ENCODE data around the gene SLCO3A1. TPM values are rescaled to one million over a fixed set of nuclear protein-coding genes. Genes with fewer than 3 reads are reported as not detected.

Gene SLCO3A1
- total RNA-seq, 1 experiment from 2014 or later: 5.1 TPM

DNA sequence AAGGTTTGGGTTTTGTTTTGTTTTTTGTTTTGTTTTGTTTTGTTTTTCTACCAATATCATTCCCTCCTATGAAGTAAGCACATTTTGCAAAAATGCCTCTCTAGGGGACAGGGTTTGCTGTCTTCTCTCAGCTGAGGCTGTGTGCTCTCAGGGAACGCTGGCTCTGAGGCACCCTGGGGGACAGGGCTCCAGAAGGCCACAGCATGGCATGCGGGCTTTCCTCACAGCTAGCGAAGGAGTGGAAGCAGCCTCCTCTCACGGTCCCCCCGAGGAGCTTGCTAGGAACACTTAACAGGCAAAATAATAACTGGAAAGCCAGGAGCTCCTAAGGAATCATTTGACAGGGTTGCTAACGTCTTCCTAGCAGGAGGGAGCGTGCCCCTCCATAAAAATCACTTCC, 312.5 kb downstream of the SLCO3A1 start:
- peaks cover 0 to 3% of the 10 kb centered on the region in 2 experiments; a peak in 2 of 4 replicates for H3K4me1 ChIP-seq (ENCODE audit: control insufficient read depth in 1 of 2, insufficient read depth in 2 of 2, low read length in 2 of 2)
- H3K9me3 ChIP-seq (ENCODE audit: control insufficient read depth in 1 of 2, insufficient read depth in 1 of 2, low read depth in 1 of 2, low read length in 2 of 2): no peaks in the 10 kb centered on the region
- no peak overlapping the region for H3K9ac ChIP-seq (ENCODE audit: low read length)

GRCh38 chr15:92166751-92167405, 313.4 kb downstream of the SLCO3A1 start:
- CTCF ChIA-PET: no interaction called here
- H3K9me3 ChIP-seq (ENCODE audit: control insufficient read depth in 1 of 2, insufficient read depth in 1 of 2, low read depth in 1 of 2, low read length in 2 of 2): no peaks in the 10 kb centered on the region
- H3K27ac ChIP-seq (ENCODE audit: low read depth, low read length): no peak overlapping the region
- no TSS peak for BruUV-seq (replicated peaks)
- H4K20me1 ChIP-seq (ENCODE audit: insufficient read depth): no peaks in the 10 kb centered on the region
- H3K36me3 ChIP-seq (ENCODE audit: control insufficient read depth in 1 of 2, insufficient read depth in 2 of 2, low read length in 2 of 2): no peaks in the 10 kb centered on the region
- H3K9me2 ChIP-seq (ENCODE audit: insufficient read depth): no peaks in the 10 kb centered on the region
- no peak overlapping the region for H3K9ac ChIP-seq (ENCODE audit: low read length)
- intact Hi-C loops (cut with micrococcal nuclease): no loop called here
- POLR2A ChIA-PET: no interaction called here
- no peak overlapping the region for H3K4me3 ChIP-seq (replicated peaks in 1 of 2; ENCODE audit: low read depth in 1 of 2, low read length in 2 of 2)
- RAD21 ChIA-PET (ENCODE audit: low non-redundant PET in 1 of 2, low total read pairs in 2 of 2, uncharacterized antibody in 2 of 2, unreplicated experiment in 2 of 2): no interaction called here
- no peaks in the 10 kb centered on the region for H3K79me2 ChIP-seq (ENCODE audit: insufficient read depth, low read length)
- no peak overlapping the region for H2AFZ ChIP-seq (ENCODE audit: low read depth, low read length, poor library complexity, severe bottlenecking)
- H3K27me3 ChIP-seq (ENCODE audit: insufficient read depth, low read length): no peaks in the 10 kb centered on the region; the same call in 1 of the 2 replicates
- H3K4me2 ChIP-seq (ENCODE audit: low read length): no peak overlapping the region
- ATAC-seq: no peak
- DNase-seq (ENCODE audit: low read depth, low spot score): no peak
- H3K4me1 ChIP-seq (ENCODE audit: control insufficient read depth in 1 of 2, insufficient read depth in 2 of 2, low read length in 2 of 2): no peaks in the 10 kb centered on the region
- TF ChIP-seq EZH2 (IDR thresholded peaks at IDR 0.05) (no peak), ZFX (IDR thresholded peaks at IDR 0.05) (no peak), SRF (IDR thresholded peaks at IDR 0.05; ENCODE audit: low read depth) (no peak), EZH2phosphoT487 (IDR thresholded peaks at IDR 0.05; ENCODE audit: borderline replicate concordance) (no peak), FOSL1 (IDR thresholded peaks at IDR 0.05; ENCODE audit: low read depth) (no peak), POLR2A (IDR thresholded peaks at IDR 0.05; ENCODE audit: borderline replicate concordance, extremely low read depth, insufficient read depth, insufficient read length) (no peak), TCF7L2 (IDR thresholded peaks at IDR 0.05; ENCODE audit: borderline replicate concordance, extremely low read depth, insufficient read depth, insufficient read length) (no peak), ZNF274 (IDR thresholded peaks at IDR 0.05; ENCODE audit: low read depth, low read length) (no peak), POLR2AphosphoS5 (IDR thresholded peaks at IDR 0.05; ENCODE audit: low read depth, low read length) (no peak), CEBPB (IDR thresholded peaks at IDR 0.05; ENCODE audit: low read depth) (no peak), JUND (IDR thresholded peaks at IDR 0.05) (no peak), EGR1 (IDR thresholded peaks at IDR 0.05; ENCODE audit: low read depth) (no peak)
- TF ChIP-seq, protein P1, sequence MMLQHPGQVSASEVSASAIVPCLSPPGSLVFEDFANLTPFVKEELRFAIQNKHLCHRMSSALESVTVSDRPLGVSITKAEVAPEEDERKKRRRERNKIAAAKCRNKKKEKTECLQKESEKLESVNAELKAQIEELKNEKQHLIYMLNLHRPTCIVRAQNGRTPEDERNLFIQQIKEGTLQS (IDR thresholded peaks at IDR 0.05): no peak
- TF ChIP-seq, protein P2, sequence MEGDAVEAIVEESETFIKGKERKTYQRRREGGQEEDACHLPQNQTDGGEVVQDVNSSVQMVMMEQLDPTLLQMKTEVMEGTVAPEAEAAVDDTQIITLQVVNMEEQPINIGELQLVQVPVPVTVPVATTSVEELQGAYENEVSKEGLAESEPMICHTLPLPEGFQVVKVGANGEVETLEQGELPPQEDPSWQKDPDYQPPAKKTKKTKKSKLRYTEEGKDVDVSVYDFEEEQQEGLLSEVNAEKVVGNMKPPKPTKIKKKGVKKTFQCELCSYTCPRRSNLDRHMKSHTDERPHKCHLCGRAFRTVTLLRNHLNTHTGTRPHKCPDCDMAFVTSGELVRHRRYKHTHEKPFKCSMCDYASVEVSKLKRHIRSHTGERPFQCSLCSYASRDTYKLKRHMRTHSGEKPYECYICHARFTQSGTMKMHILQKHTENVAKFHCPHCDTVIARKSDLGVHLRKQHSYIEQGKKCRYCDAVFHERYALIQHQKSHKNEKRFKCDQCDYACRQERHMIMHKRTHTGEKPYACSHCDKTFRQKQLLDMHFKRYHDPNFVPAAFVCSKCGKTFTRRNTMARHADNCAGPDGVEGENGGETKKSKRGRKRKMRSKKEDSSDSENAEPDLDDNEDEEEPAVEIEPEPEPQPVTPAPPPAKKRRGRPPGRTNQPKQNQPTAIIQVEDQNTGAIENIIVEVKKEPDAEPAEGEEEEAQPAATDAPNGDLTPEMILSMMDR (IDR thresholded peaks at IDR 0.05 in 2 of 3, conservative IDR thresholded peaks at IDR 0.05 in 1 of 3; ENCODE audit: borderline replicate concordance in 1 of 3, insufficient read depth in 1 of 3, low read depth in 2 of 3, low read length in 2 of 3): no peak

More for the DNA sequence above, 312.5 kb downstream of the SLCO3A1 start:
- RAD21 ChIA-PET (ENCODE audit: low non-redundant PET in 1 of 2, low total read pairs in 2 of 2, uncharacterized antibody in 2 of 2, unreplicated experiment in 2 of 2): no interaction called here
- no TSS peak for BruUV-seq (replicated peaks)
- ATAC-seq (no peak), DNase-seq (ENCODE audit: low read depth, low spot score) (no peak)
- Histone ChIP-seq H3K4me3 (replicated peaks in 1 of 2; ENCODE audit: low read depth in 1 of 2, low read length in 2 of 2) (no peak overlapping the region), H4K20me1 (ENCODE audit: insufficient read depth) (no peaks in the 10 kb centered on the region), H3K36me3 (ENCODE audit: control insufficient read depth in 1 of 2, insufficient read depth in 2 of 2, low read length in 2 of 2) (no peaks in the 10 kb centered on the region), H2AFZ (ENCODE audit: low read depth, low read length, poor library complexity, severe bottlenecking) (no peak overlapping the region), H3K27ac (ENCODE audit: low read depth, low read length) (no peak overlapping the region), H3K4me2 (ENCODE audit: low read length) (no peak overlapping the region), H3K9me2 (ENCODE audit: insufficient read depth) (no peaks in the 10 kb centered on the region), H3K79me2 (ENCODE audit: insufficient read depth, low read length) (no peaks in the 10 kb centered on the region), H3K27me3 (ENCODE audit: insufficient read depth, low read length) (no peaks in the 10 kb centered on the region; the same call in 1 of the 2 replicates)
- TF ChIP-seq, protein P3, sequence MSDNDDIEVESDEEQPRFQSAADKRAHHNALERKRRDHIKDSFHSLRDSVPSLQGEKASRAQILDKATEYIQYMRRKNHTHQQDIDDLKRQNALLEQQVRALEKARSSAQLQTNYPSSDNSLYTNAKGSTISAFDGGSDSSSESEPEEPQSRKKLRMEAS (IDR thresholded peaks at IDR 0.05): no peak
- TF ChIP-seq ZNF274 (IDR thresholded peaks at IDR 0.05; ENCODE audit: low read depth, low read length) (no peak), TCF7L2 (IDR thresholded peaks at IDR 0.05; ENCODE audit: borderline replicate concordance, extremely low read depth, insufficient read depth, insufficient read length) (no peak), ZFX (IDR thresholded peaks at IDR 0.05) (no peak), SP1 (IDR thresholded peaks at IDR 0.05; ENCODE audit: low read depth) (no peak), JUND (IDR thresholded peaks at IDR 0.05) (no peak), RAD21 (IDR thresholded peaks at IDR 0.05; ENCODE audit: low read depth) (no peak), CBX3 (IDR thresholded peaks at IDR 0.05; ENCODE audit: low read depth) (no peak), SRF (IDR thresholded peaks at IDR 0.05; ENCODE audit: low read depth) (no peak), CEBPB (IDR thresholded peaks at IDR 0.05; ENCODE audit: low read depth) (no peak), FOSL1 (IDR thresholded peaks at IDR 0.05; ENCODE audit: low read depth) (no peak), POLR2A (IDR thresholded peaks at IDR 0.05; ENCODE audit: borderline replicate concordance, extremely low read depth, insufficient read depth, insufficient read length) (no peak)
- TF ChIP-seq, protein P1 (IDR thresholded peaks at IDR 0.05): no peak
- POLR2A ChIA-PET: no interaction called here
- intact Hi-C loops (cut with micrococcal nuclease): no loop called here
- CTCF ChIA-PET: no interaction called here

All from HCT116 (cell line).